Mucosa of rectum (tissue), 2 donors: ENCODE measurements around the gene LRRC56.

Experiments
- H3K27ac ChIP-seq, 2 donors: one replicate each; pipeline ENCODE4 v1.7.0; 2013; ENCODE audit warnings: inconsistent platforms in 2 of 2, low read depth in 2 of 2, low read length in 2 of 2
- H3K27me3 ChIP-seq, 2 donors: one replicate each; pipeline ENCODE4 v1.7.0; 2013; ENCODE audit warnings: low read length in 2 of 2; ENCODE audit not compliant: control insufficient read depth in 2 of 2, insufficient read depth in 2 of 2
- H3K36me3 ChIP-seq, 2 donors: one replicate each; pipeline ENCODE4 v1.7.0; 2013; ENCODE audit warnings: low read length in 2 of 2; ENCODE audit not compliant: control insufficient read depth in 2 of 2, insufficient read depth in 2 of 2
- H3K4me1 ChIP-seq, 2 donors: one replicate each; pipeline ENCODE4 v1.7.0; 2013; ENCODE audit warnings: low read length in 2 of 2, mild to moderate bottlenecking in 1 of 2; ENCODE audit not compliant: control insufficient read depth in 2 of 2, insufficient read depth in 2 of 2
- H3K4me3 ChIP-seq, 2 donors: one replicate each; pipeline ENCODE4 v1.7.0; 2013; ENCODE audit warnings: low read length in 2 of 2
- H3K9ac ChIP-seq, 2 donors: one replicate each; pipeline ENCODE4 v1.7.0; 2013; ENCODE audit warnings: low read length in 2 of 2, low read depth in 1 of 2, mild to moderate bottlenecking in 1 of 2
- H3K9me3 ChIP-seq, 2 donors: one replicate each; pipeline ENCODE4 v1.7.0; 2013; ENCODE audit warnings: low read length in 2 of 2; ENCODE audit not compliant: control insufficient read depth in 2 of 2
- donor health status: healthy.
- donor health status: Normal muscosa, but diverticular disease.

LRRC56 gene

GRCh38 chr11:559712-560304, 22.5 kb downstream of the LRRC56 start:
- H3K27me3 ChIP-seq = peaks cover 4 to 6% of the 10 kb centered on the region in 2 donors
- peak overlapping the region; percentile 77 to 99 for H3K9ac ChIP-seq
- peak overlapping the region; percentile 65 to 74 for H3K4me3 ChIP-seq
- H3K9me3 ChIP-seq = no peaks in the 10 kb centered on the region
- H3K4me1 ChIP-seq = peaks cover 29 to 39% of the 10 kb centered on the region in 2 donors
- peak overlapping the region; percentile 98 to 99 for H3K27ac ChIP-seq
- H3K36me3 ChIP-seq = peaks cover 12 to 18% of the 10 kb centered on the region in 2 donors

- Histone ChIP-seq H3K9me3 (no peaks in the 10 kb centered on the region), H3K4me3 (peak within 1 kb of the TSS; percentile 77 to 78), H3K9ac (peak within 1 kb of the TSS; percentile 84 to 99), H3K36me3 (peaks cover 12 to 18% of the 10 kb centered on the region in 2 donors), H3K27me3 (peaks cover 4 to 6% of the 10 kb centered on the region in 2 donors), H3K4me1 (peaks cover 29 to 36% of the 10 kb centered on the region in 2 donors), H3K27ac (peak within 1 kb of the TSS; percentile 98 to 99)
These were observed 23.2 kb downstream of the LRRC56 start, which contains the start of the genes LMNTD2 and RASSF7 for GRCh38 chr11:560305-561147. Gene LMNTD2, minus strand, starts transcription at chr11:560738. Its CDS starts 22 bp downstream, at chr11:560716. Gene RASSF7, plus strand, starts transcription at chr11:560970. Its CDS starts 799 bp downstream, at chr11:561769.

GRCh38 chr11:561148-562003, 24.0 kb downstream of the LRRC56 start:
- peaks cover 3 to 6% of the 10 kb centered on the region in 2 donors for H3K27me3 ChIP-seq
- peaks cover 12 to 18% of the 10 kb centered on the region in 2 donors for H3K36me3 ChIP-seq
- H3K9me3 ChIP-seq = no peaks in the 10 kb centered on the region
- peak overlapping the region; percentile 98 for H3K27ac ChIP-seq
- H3K4me3 ChIP-seq = peak overlapping the region; percentile 77 to 78
- H3K9ac ChIP-seq = peak overlapping the region; percentile 84 to 97
- H3K4me1 ChIP-seq = peaks cover 29 to 36% of the 10 kb centered on the region in 2 donors

GRCh38 chr11:562046-562645, 24.8 kb downstream of the LRRC56 start:
- no peaks in the 10 kb centered on the region for H3K9me3 ChIP-seq
- H3K27ac ChIP-seq = peak overlapping the region; percentile 98
- peak overlapping the region; percentile 61 to 97 for H3K9ac ChIP-seq
- H3K36me3 ChIP-seq = peaks cover 12 to 18% of the 10 kb centered on the region in 2 donors
- H3K27me3 ChIP-seq = peaks cover 0 to under 1% of the 10 kb centered on the region in 2 donors
- H3K4me3 ChIP-seq = peak overlapping the region; percentile 77 to 78
- H3K4me1 ChIP-seq = peaks cover 29 to 41% of the 10 kb centered on the region in 2 donors

- H3K4me3 ChIP-seq = no peak overlapping the region
- H3K27ac ChIP-seq = no peak overlapping the region
- H3K9me3 ChIP-seq = no peaks in the 10 kb centered on the region
- H3K36me3 ChIP-seq = peaks cover 14 to 18% of the 10 kb centered on the region in 2 donors
- H3K27me3 ChIP-seq = no peaks in the 10 kb centered on the region
- no peak overlapping the region for H3K9ac ChIP-seq
- H3K4me1 ChIP-seq = peaks cover 36 to 50% of the 10 kb centered on the region in 2 donors
These were observed 25.9 kb downstream of the LRRC56 start for GRCh38 chr11:563066-563811.

- Histone ChIP-seq H3K27ac (no peak overlapping the region), H3K9ac (no peak overlapping the region), H3K4me3 (no peak overlapping the region), H3K4me1 (peaks cover 35 to 51% of the 10 kb centered on the region in 2 donors), H3K36me3 (peaks cover 14 to 18% of the 10 kb centered on the region in 2 donors), H3K9me3 (no peaks in the 10 kb centered on the region), H3K27me3 (no peaks in the 10 kb centered on the region)
These were observed 26.7 kb downstream of the LRRC56 start for GRCh38 chr11:563812-564578.

- no peak overlapping the region for H3K9ac ChIP-seq
- peaks cover 14 to 18% of the 10 kb centered on the region in 2 donors for H3K36me3 ChIP-seq
- H3K4me1 ChIP-seq = peaks cover 26 to 46% of the 10 kb centered on the region in 2 donors
- H3K4me3 ChIP-seq = no peak overlapping the region
- H3K27me3 ChIP-seq = no peaks in the 10 kb centered on the region
- no peak overlapping the region for H3K27ac ChIP-seq
- no peaks in the 10 kb centered on the region for H3K9me3 ChIP-seq
These were observed 28.7 kb downstream of the LRRC56 start for GRCh38 chr11:565921-566509.

- Histone ChIP-seq H3K9me3 (no peaks in the 10 kb centered on the region), H3K4me3 (peak overlapping the region; percentile 60 to 84), H3K27ac (peak overlapping the region; percentile 87 to 96), H3K27me3 (no peaks in the 10 kb centered on the region), H3K9ac (peak overlapping the region in 1 of 2 donors; percentile 88), H3K4me1 (peaks cover 17 to 39% of the 10 kb centered on the region in 2 donors), H3K36me3 (peaks cover 14 to 18% of the 10 kb centered on the region in 2 donors)
These were observed 29.8 kb downstream of the LRRC56 start for GRCh38 chr11:567011-567628.
